GM06990 (cell line): ENCODE data around the gene COL23A1.

ENCODE experiments used
- DNase-seq: peaks from one replicate; pipeline ENCODE4 v3.0.0-alpha.2; 2011; ENCODE audit not compliant: insufficient read length; ENCODE audit errors: extremely low read depth
- H3K27me3 ChIP-seq: replicated peaks from 2 replicates; pipeline ENCODE4 v1.6.0; 2011; ENCODE audit warnings: low read length; ENCODE audit not compliant: control insufficient read depth, insufficient read depth
- H3K36me3 ChIP-seq: 2 replicates; pipeline ENCODE4 v1.5.1; 2011; ENCODE audit warnings: low read length; ENCODE audit not compliant: control insufficient read depth, insufficient read depth
- H3K4me3 ChIP-seq: replicated peaks from 2 replicates; pipeline ENCODE4 v1.5.1; 2011; ENCODE audit warnings: low read depth, mild to moderate bottlenecking, control low read depth, low read length
- CTCF ChIP-seq: IDR thresholded peaks from 2 replicates; pipeline ENCODE4 v1.5.1; 2011; ENCODE audit warnings: low read length, control low read depth, mild to moderate bottlenecking, inconsistent platforms; ENCODE audit not compliant: insufficient read depth, poor library complexity, severe bottlenecking

Gene COL23A1

GRCh38 chr5:178380086-178380485 lies 210.1 kb downstream of the COL23A1 start:
- no peak for TF ChIP-seq CTCF
- no peaks in the 10 kb centered on the region for H3K27me3 ChIP-seq

GRCh38 chr5:178378527-178379484 lies 211.4 kb downstream of the COL23A1 start:
- Histone ChIP-seq H3K27me3 (no peaks in the 10 kb centered on the region), H3K4me3 (no peak overlapping the region), H3K36me3 (no peaks in the 10 kb centered on the region)
- DNase-seq: no peak
- no peak for TF ChIP-seq CTCF

More at GRCh38 chr5:178380086-178380485, 210.1 kb downstream of the COL23A1 start:
- Histone ChIP-seq H3K4me3 (no peak overlapping the region), H3K36me3 (no peaks in the 10 kb centered on the region)
- DNase-seq: no peak

- TF ChIP-seq CTCF: no peak
- no peaks in the 10 kb centered on the region for H3K27me3 ChIP-seq
- H3K4me3 ChIP-seq: no peak overlapping the region
- no peaks in the 10 kb centered on the region for H3K36me3 ChIP-seq
- no peak for DNase-seq
These were observed 212.5 kb downstream of the COL23A1 start for GRCh38 chr5:178377583-178378270.

- Histone ChIP-seq H3K27me3 (no peaks in the 10 kb centered on the region), H3K36me3 (no peaks in the 10 kb centered on the region), H3K4me3 (no peak overlapping the region)
- TF ChIP-seq CTCF: no peak
- DNase-seq: no peak
These were observed 213.1 kb downstream of the COL23A1 start for GRCh38 chr5:178376921-178377582.

GRCh38 chr5:178375348-178375747 lies 214.8 kb downstream of the COL23A1 start:
- no peak for TF ChIP-seq CTCF
- H3K36me3 ChIP-seq: no peaks in the 10 kb centered on the region
- no peaks in the 10 kb centered on the region for H3K27me3 ChIP-seq
- no peak for DNase-seq
- H3K4me3 ChIP-seq: no peak overlapping the region
